Breast epithelium (tissue), 3 donors: Measurements from ENCODE around the gene PMEPA1.

Experiments
- POLR2AphosphoS5 ChIP-seq, 3 donors: sonication (generic); formaldehyde crosslinking; IDR thresholded peaks; one replicate each; pipeline ENCODE4 v1.6.1; 2017; ENCODE audit warnings: antibody characterized with exemption in 3 of 3
- TF ChIP-seq, protein P1 (sequence below), 3 donors: fragments of 450-650 bp; IDR thresholded peaks; one replicate each; pipeline ENCODE4 v1.5.1; 2016 to 2017; ENCODE audit warnings: antibody characterized with exemption in 3 of 3, mild to moderate bottlenecking in 3 of 3, moderate library complexity in 3 of 3

DNA sequence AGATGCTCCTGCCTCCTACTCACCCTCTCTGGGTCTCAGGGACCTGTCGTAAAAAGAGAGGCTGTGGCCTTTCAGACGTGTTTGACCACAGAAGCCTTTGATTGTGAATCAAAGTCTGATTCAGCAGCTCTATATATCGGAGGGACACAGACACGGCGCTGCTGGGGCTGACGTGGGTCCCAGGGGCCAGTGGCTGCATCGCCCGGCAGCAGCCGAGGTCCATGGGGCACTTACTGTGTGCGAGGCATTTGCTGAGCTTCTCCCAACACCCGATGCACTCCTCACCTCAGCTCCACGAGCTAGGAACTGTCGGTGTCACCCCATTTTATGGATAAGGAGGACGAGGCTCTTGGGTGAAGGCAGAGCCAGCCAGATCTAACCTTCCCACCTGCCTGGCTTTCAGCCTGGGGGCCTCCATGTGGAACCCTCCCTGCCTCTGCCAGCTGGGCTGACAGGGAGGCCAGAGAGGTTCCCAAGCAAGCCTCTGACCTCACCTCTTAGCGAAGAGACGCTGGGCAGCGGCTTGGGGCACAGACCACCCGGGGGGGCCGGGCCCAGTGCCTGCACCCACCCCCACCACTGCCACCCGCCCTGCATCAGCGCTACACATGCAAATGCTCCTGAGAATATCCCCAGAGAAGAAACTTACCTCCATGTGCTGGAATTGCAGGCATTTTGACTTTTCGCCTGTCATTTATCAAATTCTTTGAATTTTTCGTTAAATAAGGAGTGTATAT, 19.9 kb downstream of the PMEPA1 start:
- TF ChIP-seq, protein P1, sequence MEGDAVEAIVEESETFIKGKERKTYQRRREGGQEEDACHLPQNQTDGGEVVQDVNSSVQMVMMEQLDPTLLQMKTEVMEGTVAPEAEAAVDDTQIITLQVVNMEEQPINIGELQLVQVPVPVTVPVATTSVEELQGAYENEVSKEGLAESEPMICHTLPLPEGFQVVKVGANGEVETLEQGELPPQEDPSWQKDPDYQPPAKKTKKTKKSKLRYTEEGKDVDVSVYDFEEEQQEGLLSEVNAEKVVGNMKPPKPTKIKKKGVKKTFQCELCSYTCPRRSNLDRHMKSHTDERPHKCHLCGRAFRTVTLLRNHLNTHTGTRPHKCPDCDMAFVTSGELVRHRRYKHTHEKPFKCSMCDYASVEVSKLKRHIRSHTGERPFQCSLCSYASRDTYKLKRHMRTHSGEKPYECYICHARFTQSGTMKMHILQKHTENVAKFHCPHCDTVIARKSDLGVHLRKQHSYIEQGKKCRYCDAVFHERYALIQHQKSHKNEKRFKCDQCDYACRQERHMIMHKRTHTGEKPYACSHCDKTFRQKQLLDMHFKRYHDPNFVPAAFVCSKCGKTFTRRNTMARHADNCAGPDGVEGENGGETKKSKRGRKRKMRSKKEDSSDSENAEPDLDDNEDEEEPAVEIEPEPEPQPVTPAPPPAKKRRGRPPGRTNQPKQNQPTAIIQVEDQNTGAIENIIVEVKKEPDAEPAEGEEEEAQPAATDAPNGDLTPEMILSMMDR (IDR thresholded peaks at IDR 0.05) = no peak
- TF ChIP-seq POLR2AphosphoS5 (IDR thresholded peaks at IDR 0.05) = no peak
